HL-60/S4 (cell line): ENCODE data around the gene AMACR.
"Not testable (repeated sequence)": the region's sequence is repeated elsewhere in the genome, so short reads cannot be mapped to it uniquely, and the experiment has no call there.

Experiments used
- in situ Hi-C: fragments of 300-500 bp; cut with MboI; formaldehyde crosslinking; loops from 2 replicates; pipeline ENCODE4 v1.14.3; 2022; ENCODE audit warnings: low sequenced_read_pairs

Gene AMACR

GRCh38 chr5:34037726-34038125 is 29.9 kb upstream of the AMACR start:
- in situ Hi-C loops = no loop called here

- in situ Hi-C loops = no loop called here
These were observed 27.9 kb upstream of the AMACR start for GRCh38 chr5:34035756-34036155.

GRCh38 chr5:34034534-34035327 is 26.9 kb upstream of the AMACR start:
- in situ Hi-C loops = no loop called here

- in situ Hi-C loops = no loop called here
These were observed 24.1 kb upstream of the AMACR start for GRCh38 chr5:34031966-34032365.

- in situ Hi-C loops = no loop called here
These were observed 23.3 kb upstream of the AMACR start for GRCh38 chr5:34031117-34031516.

- in situ Hi-C loops = not testable (repeated sequence)
These were observed 22.7 kb upstream of the AMACR start for GRCh38 chr5:34030585-34030984.

GRCh38 chr5:34030048-34030447 is 22.2 kb upstream of the AMACR start:
- in situ Hi-C loops = no loop called here

- in situ Hi-C loops = no loop called here
These were observed 20.5 kb upstream of the AMACR start for GRCh38 chr5:34028349-34028748.

- in situ Hi-C loops = no loop called here
These were observed 18.4 kb upstream of the AMACR start for GRCh38 chr5:34026089-34026761.

- in situ Hi-C loops = no loop called here
These were observed 14.4 kb upstream of the AMACR start for GRCh38 chr5:34022121-34022705.

- in situ Hi-C loops = no loop called here
These were observed 13.5 kb upstream of the AMACR start for GRCh38 chr5:34021334-34021733.

- in situ Hi-C loops = no loop called here
These were observed 12.9 kb upstream of the AMACR start for GRCh38 chr5:34020726-34021125.

GRCh38 chr5:34017254-34017653 is 9.4 kb upstream of the AMACR start:
- in situ Hi-C loops = no loop called here

GRCh38 chr5:34016750-34017149 is 8.9 kb upstream of the AMACR start:
- in situ Hi-C loops = no loop called here

- in situ Hi-C loops = no loop called here
These were observed 8.4 kb upstream of the AMACR start for GRCh38 chr5:34016222-34016621.

GRCh38 chr5:34015120-34015822 is 7.4 kb upstream of the AMACR start:
- in situ Hi-C loops = no loop called here

GRCh38 chr5:34014626-34015025 is 6.8 kb upstream of the AMACR start:
- in situ Hi-C loops = no loop called here

- in situ Hi-C loops = no loop called here
These were observed 5.7 kb upstream of the AMACR start for GRCh38 chr5:34013547-34013946.

- in situ Hi-C loops = no loop called here
These were observed 4.9 kb upstream of the AMACR start for GRCh38 chr5:34012791-34013190.

GRCh38 chr5:34011536-34011935 is 3.7 kb upstream of the AMACR start:
- in situ Hi-C loops = no loop called here

GRCh38 chr5:34010146-34010545 is 2.3 kb upstream of the AMACR start:
- in situ Hi-C loops = not testable (repeated sequence)
